SIG-M5 treated with dmso at 0.1 percent for 504 hours (cell line): Measurements from ENCODE around the gene CRK.
"Not testable (repeated sequence)": the region's sequence is repeated elsewhere in the genome, so short reads cannot be mapped to it uniquely, and the experiment has no call there.

Experiments
- DNase-seq: peaks from one replicate; lab custom pipeline; 2025; ENCODE audit not compliant: unreplicated experiment; lab: John Stamatoyannopoulos, UW

CRK gene

GRCh38 chr17:1431631-1432104 lies 24.4 kb downstream of the CRK start:
- no peak for DNase-seq

DNA sequence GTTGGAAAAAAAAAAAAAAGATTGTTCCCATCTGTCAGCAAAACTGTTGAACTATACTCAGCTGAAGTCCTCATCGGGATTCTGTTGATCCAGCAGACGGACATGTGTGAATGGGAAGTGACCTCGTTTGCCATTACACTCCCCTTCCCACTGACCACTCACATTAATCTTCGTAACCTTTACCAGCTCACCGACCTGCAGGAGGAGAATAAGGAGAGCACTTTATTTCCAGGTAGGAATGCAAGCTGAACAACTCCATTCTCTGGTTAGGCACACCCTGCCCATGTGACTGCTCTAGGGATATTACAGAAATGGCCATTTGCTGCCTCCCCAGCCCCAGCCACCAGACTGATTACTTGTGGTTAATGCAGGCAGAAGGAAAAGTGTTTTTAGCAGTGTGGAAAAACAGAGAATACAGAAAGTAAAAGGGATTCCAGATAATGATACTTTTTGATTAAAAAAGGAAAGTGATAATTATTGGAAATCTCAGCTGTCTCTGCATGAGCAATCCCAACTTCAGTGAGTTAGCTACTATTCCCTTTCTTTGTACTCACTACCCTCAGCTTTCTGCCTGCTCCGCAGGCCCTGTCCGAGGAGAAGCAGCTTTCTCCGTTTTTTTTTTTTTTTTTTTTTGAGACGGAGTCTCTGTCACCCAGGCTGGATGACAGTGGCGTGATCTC lies 32.4 kb downstream of the CRK start:
- no peak for DNase-seq

DNA sequence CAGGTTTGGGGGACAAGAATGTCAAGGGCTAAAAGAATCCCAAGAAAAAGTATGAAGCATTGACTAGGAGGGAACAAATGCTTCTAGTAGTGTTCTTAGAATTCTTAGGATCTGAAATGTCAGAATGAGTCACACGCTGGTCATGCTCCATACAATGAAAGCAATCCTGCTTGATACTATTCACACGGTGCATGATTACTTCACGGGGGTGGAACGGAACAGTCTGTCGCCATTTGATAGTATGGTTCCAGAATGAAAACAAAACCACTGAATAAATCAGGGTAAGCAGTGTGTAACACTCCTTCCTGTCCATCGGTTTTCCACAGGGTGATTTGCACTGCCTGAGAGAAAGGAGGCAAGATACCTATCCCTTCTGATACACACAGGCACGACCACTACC lies 33.1 kb downstream of the CRK start:
- DNase-seq = no peak

DNA sequence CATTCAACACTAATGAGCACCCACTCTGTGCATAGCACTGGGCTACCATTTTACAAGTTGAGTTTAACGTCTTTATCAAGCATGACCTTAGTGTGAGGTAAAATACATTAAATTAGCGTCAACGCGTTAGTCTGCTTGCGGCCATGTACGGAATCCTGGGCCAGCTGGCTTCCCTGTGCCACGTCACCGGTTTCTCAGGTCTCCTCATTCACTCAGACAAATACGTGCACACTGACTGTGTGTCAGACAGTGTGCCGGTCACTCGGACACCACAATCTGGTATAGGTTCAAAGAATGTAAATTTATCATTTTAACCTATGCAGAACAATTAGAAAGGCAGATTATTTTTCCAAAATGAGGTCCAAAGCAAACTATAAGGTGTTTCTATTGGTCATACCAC lies 34.6 kb downstream of the CRK start:
- DNase-seq = no peak

GRCh38 chr17:1420981-1421380 lies 35.1 kb downstream of the CRK start:
- DNase-seq = no peak

- no peak for DNase-seq
Observed at GRCh38 chr17:1420163-1420562, 35.9 kb downstream of the CRK start.

DNA sequence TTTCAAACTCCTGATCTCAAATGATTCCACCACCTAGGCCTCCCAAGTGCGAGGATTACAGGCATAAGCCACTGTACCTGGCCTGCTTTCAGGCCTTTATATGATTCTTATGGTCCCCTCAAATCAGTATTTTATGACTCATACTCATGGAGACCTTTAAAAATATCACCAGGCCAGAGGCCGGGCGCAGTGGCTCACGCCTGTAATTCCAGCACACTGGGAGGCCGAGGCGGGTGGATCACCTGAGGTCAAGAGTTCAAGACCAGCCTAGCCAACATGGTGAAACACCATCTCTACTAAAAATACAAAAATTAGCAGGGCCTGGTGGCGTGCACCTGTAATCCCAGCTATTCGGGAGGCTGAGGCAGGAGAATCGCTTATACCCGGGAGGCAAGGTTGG lies 37.6 kb downstream of the CRK start:
- not testable (repeated sequence) for DNase-seq

- no peak for DNase-seq
Observed at GRCh38 chr17:1416414-1416813, 39.6 kb downstream of the CRK start.

DNA sequence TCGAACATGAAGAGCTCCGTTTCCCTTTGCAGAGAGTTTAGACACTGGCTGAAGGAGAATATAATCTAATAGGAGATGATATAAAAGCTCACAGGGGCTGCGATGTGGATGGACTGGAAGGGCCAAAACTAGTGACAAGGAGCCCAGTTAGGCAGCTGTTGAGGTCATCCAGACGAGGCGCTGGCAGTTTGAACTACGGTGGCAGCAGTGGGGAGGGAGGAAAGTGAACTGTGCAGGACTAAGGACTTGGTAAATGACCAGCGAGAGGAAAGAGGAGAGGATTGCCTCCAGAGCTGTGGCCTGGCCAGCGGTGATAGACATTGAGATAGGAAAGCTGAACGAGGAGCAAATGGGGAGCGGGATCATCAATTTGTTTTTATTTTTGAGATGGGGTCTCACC lies 41.4 kb downstream of the CRK start:
- DNase-seq = no peak

- no peak for DNase-seq
Observed at GRCh38 chr17:1414001-1414574, 41.9 kb downstream of the CRK start.

GRCh38 chr17:1413281-1413791 lies 42.7 kb downstream of the CRK start:
- no peak for DNase-seq

DNA sequence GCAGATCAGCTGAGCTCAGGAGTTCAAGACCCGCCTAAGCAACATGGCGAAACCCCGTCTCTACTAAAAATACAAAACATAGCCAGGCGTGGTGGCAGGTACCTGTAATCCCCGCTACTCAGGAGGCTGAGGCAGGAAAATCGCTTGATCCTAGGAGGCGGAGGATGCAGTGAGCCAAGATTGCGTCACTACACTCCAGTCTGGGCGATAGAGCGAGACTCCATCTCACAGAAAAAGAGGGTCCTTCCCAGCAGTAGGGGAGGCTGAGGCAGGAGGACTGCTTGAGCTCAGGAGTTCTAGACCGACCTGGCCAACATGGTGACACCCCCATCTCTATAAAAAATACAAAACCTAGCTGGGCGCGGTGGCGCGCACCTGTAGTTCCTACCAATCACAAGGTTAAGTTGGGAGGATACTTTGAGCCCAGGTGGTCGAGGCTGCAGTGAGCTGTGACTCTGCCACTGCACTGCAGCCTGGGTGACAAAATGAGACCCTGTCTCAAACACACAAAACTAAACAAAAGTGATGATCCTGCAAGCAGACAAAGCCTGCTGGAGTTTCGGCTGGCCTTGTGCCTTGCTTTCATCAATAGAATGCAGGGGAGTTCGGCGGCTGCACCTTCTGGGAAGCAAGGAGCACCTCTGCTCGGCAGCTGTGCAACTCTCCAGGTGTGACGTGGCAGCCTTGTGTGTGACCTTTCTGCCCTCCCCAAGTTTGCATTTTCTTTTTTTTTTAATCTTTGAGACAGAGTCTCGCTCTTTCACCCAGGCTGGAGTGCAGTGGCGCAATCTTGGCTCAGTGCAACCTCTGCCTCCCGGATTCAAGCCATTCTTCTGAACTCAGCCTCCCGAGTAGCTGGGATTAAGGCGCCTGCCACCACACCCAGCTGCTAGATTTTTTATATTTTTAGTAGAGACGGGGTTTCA lies 43.6 kb downstream of the CRK start:
- DNase-seq = no peak

DNA sequence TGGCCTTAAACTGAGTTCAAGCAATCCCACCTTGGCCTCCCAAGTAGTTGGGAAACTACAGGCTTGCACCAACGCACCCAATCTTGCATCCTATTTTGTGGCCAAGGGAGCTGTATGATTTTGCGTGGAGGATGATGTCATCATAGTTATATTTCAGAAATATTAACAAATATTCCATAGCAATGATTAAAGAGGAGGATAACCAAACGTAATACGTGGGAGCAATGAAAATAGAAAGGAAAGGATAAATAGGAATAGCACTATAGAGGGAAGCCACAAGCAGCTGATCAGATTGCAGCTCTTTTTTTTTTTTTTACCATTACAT lies 53.8 kb downstream of the CRK start:
- no peak for DNase-seq

GRCh38 chr17:1399679-1400512 lies 56.1 kb downstream of the CRK start, which contains the start of gene YWHAE:
TSS of gene YWHAE (minus strand) at chr17:1400222. CDS start at chr17:1400110, 112 bp downstream.
- peak; percentile 88 for DNase-seq

DNA sequence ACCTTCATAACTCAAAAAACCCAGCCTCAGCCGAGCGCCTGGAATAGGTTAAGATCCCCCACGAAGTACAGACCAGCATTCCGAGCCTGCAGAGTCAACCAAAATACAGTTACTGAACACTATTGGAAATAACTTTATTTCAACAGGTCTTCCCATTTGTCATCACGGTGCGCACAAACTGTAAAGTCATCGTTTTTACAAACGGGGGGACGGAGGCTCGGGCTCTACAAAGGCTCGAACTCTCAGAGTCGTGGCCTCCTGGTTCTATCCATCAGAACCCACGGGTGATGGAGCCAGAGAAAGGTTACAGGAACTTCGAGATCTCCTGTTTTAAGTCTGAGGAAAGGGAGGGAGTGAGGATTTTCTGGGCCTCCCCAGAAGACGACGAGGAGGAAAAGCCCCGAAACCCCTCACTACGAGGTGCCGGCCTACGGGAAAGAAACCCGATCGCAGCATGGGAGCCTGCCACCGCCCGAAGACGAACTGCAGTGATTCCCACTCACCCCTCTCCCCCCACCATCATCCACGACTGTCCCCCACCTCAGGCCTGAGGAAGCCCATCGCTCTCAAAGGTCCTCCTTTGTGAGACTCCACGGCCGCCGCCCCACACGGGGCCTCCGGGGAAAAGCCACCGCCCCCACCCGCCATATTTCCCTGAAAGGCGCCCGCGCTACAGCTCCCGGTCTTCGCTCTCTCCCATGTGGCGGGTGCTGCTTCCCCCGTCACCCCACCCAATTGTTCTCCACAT lies 56.9 kb downstream of the CRK start:
- peak; percentile 11 for DNase-seq

- peak; percentile 5 for DNase-seq
Observed at GRCh38 chr17:1398028-1398427, 58.0 kb downstream of the CRK start.

DNA sequence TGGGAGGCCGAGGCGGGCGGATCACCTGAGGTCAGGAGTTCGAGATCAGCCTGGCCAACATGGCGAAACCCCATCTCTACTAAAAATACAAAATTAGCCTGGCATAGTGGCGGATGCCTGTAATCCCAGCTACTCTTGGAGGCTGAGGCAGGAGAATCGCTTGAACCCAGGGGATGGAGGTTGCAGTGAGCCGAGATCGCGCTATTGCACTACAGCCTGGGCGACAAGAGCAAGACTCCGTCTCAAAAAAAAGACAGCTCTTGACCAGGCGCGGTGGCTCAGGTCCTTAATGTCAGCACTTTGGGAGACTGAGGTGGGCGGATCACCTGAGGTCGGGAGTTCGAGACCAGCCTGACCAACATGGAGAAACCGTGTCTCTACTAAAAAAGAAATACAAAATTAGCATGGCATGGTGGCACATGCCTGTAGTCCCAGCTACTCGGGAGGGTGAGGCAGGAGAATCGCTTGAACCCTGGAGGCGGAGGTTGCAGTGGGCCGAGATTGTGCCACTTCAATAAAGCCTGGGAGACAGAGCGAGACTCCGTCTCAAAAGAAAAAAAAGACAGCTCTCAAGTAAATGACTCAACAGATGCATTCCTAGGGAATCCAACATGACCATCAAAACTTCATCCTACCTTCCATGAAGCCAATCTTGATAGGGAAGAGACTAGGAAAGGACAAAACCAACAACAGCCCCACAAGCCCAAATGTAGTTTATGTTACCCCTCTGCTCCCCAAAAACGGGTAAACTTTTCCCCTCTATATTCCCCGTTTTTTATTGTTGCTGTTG lies 60.0 kb downstream of the CRK start:
- DNase-seq = not testable (repeated sequence)

DNA sequence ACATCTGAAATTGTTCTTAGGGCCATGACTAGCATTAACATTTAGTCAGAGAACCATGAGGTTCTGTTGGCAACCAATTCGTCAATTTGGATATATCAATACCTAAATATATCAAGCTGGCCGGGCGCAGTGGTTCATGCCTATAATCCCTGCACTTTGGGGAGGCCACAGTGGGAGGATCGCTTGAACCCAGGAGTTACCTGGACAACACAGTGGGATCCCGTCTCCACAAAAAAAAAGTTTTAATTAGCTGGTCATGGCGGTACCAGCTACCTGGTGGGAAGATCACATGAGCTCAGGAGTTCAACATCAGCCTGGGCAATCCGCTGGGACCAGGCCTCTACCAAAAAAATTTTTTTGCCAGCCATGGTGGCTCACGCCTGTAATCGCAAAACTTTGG lies 64.5 kb downstream of the CRK start:
- no peak for DNase-seq
